ENCODE data around the gene FKBP10. TPM values are rescaled to one million over a fixed set of nuclear protein-coding genes. Genes with fewer than 3 reads are reported as not detected.

FKBP10 gene
- polyA plus RNA-seq, 1 experiment, result 487 TPM

DNA sequence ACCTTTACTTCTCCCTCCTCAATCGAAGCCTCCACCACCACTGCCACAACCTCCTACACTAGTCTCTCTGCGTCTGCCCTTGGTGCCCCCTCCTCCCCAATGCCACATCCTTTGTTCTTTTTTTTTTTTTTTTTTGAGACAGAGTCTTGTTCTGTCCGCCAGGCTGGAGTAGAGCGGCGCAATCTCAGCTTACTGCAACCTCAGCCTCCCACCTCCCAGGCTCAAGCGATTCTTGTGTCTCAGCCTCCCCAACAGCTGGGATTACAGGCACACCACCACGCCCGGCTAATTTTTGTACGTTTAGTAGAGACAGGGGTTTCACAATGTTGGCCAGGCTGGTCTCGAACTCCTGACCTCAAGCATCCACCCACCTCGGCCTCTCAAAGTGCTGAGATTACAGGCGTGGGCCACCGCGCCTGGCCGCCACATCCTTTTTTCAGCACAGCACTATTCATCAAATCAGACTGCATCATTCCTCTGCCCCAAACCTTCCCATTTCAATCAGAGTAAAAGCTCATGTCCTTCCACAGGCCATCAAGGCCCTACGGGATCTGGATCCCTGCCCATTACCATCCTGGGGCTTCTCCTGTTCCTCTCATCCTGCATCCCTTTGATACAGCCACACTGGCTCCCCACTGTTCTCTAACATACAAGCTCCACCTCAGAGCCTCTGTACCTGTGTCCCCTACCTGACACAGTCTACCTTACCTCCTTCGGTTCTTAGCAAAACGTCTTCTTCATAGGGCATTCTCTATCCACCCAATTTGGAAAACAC, 50.5 kb downstream of the FKBP10 start:
- CTCF ChIA-PET, result interaction anchor here (0.7 to 1.3 kb wide), 2 partner anchors 126 to 167 kb away, joined by 3 to 5 read pairs; no protein-coding TSS in a partner anchor
- Histone ChIP-seq H3K9me3 (ENCODE audit: control insufficient read depth, insufficient read depth, low read length) (no peaks in the 10 kb centered on the region; the same call in 1 of the 2 replicates), H3K4me3 (ENCODE audit: low read depth, low read length) (peak overlapping the region; percentile 94), H3K27me3 (ENCODE audit: control insufficient read depth, insufficient read depth, low read length) (no peaks in the 10 kb centered on the region), H3K27ac (ENCODE audit: low read depth, low read length) (no peak overlapping the region)
- DNase-seq (ENCODE audit: low read depth, low spot score), result no peak
- POLR2A ChIA-PET, result interaction anchor here (0.7 to 2.5 kb wide), 4 partner anchors 10 to 67 kb away, joined by 6 to 12 read pairs (median 7); partner anchors contain the start of genes ACLY and ODAD4
- TF ChIP-seq, protein P1, sequence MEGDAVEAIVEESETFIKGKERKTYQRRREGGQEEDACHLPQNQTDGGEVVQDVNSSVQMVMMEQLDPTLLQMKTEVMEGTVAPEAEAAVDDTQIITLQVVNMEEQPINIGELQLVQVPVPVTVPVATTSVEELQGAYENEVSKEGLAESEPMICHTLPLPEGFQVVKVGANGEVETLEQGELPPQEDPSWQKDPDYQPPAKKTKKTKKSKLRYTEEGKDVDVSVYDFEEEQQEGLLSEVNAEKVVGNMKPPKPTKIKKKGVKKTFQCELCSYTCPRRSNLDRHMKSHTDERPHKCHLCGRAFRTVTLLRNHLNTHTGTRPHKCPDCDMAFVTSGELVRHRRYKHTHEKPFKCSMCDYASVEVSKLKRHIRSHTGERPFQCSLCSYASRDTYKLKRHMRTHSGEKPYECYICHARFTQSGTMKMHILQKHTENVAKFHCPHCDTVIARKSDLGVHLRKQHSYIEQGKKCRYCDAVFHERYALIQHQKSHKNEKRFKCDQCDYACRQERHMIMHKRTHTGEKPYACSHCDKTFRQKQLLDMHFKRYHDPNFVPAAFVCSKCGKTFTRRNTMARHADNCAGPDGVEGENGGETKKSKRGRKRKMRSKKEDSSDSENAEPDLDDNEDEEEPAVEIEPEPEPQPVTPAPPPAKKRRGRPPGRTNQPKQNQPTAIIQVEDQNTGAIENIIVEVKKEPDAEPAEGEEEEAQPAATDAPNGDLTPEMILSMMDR (IDR thresholded peaks at IDR 0.05; ENCODE audit: low read depth, low read length), result no peak

DNA sequence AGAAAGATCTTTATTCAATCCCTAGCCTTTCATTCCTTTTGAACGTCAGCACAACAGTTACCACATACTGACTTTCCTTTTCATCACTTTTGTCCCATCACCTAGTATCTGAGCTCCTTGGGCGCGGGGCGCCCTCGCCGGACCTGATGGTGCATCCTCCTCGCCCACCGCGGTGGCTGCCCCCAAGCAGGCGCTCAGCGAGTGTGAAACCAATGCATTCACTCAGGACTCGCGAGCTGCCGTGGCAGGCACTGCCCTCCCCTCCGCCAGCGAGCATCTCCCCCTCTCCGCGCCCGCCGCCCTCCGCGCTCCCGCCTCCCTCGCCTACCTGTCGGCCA, 51.7 kb downstream of the FKBP10 start:
- no peak for DNase-seq (ENCODE audit: low read depth, low spot score)
- POLR2A ChIA-PET, result interaction anchor here (0.6 to 2.5 kb wide), 9 partner anchors 11 to 130 kb away, joined by 3 to 12 read pairs (median 4); partner anchors contain the start of genes ACLY, HAP1, ODAD4 and P3H4

GRCh38 chr17:41864836-41865595, 52.2 kb downstream of the FKBP10 start, which contains the start of gene KLHL11:
Gene KLHL11, minus strand, starts transcription at chr17:41865423. Its CDS starts 53 bp downstream, at chr17:41865370.
- peak within 1 kb of the TSS; percentile 75 for H3K27ac ChIP-seq (ENCODE audit: low read depth, low read length)
- no peaks in the 10 kb centered on the region; the same call in 1 of the 2 replicates for H3K9me3 ChIP-seq (ENCODE audit: control insufficient read depth, insufficient read depth, low read length)
- no peaks in the 10 kb centered on the region for H3K27me3 ChIP-seq (ENCODE audit: control insufficient read depth, insufficient read depth, low read length)
- H3K4me3 ChIP-seq (ENCODE audit: low read depth, low read length), result peak within 1 kb of the TSS; percentile 94
- ChIA-PET POLR2A (interaction anchor here (0.6 to 2.5 kb wide), 12 partner anchors 12 to 177 kb away, joined by 3 to 12 read pairs (median 4); partner anchors contain the start of genes ACLY, HAP1, ODAD4 and P3H4), CTCF (interaction anchor here (0.6 to 1.3 kb wide), 3 partner anchors 37 to 169 kb away, joined by 3 to 5 read pairs (median 3); partner anchors contain the start of gene JUP)
- DNase-seq (ENCODE audit: low read depth, low spot score), result peak; percentile 45
- TF ChIP-seq, protein P1 (IDR thresholded peaks at IDR 0.05; ENCODE audit: low read depth, low read length), result no peak

More for the DNA sequence above, 51.7 kb downstream of the FKBP10 start:
- Histone ChIP-seq H3K27me3 (ENCODE audit: control insufficient read depth, insufficient read depth, low read length) (no peaks in the 10 kb centered on the region), H3K27ac (ENCODE audit: low read depth, low read length) (peak overlapping the region; percentile 75), H3K4me3 (ENCODE audit: low read depth, low read length) (peak overlapping the region; percentile 94), H3K9me3 (ENCODE audit: control insufficient read depth, insufficient read depth, low read length) (no peaks in the 10 kb centered on the region; the same call in 1 of the 2 replicates)
- CTCF ChIA-PET, result interaction anchor here (0.9 to 1.3 kb wide), 2 partner anchors 78 to 168 kb away, joined by 3 to 5 read pairs; partner anchors contain the start of gene JUP
- TF ChIP-seq, protein P1 (IDR thresholded peaks at IDR 0.05; ENCODE audit: low read depth, low read length), result no peak

DNA sequence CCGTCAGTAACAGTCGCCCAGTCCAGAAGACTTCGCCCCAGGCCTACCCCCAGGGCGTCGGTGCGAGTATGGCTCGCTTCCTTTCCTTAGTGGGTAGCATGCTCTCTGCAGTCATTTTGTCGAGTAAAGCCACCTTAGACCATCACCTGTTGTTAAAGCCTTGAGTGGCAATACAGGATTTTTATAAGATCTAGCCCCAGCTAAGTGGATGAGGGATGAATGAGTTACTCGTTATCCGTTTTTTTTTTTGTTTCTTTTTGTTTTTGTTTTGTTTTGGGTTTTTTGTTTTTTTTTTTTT, 52.7 kb downstream of the FKBP10 start:
- ChIA-PET POLR2A (interaction anchor here (0.6 to 2.5 kb wide), 10 partner anchors 12 to 177 kb away, joined by 3 to 12 read pairs (median 4); partner anchors contain the start of genes ACLY, HAP1, ODAD4 and P3H4), CTCF (interaction anchor here (0.6 to 0.9 kb wide), 2 partner anchors 38 to 79 kb away, joined by 3 read pairs; partner anchors contain the start of gene JUP)
- TF ChIP-seq, protein P1 (IDR thresholded peaks at IDR 0.05; ENCODE audit: low read depth, low read length), result no peak
- DNase-seq (ENCODE audit: low read depth, low spot score), result no peak
- Histone ChIP-seq H3K4me3 (ENCODE audit: low read depth, low read length) (peak overlapping the region; percentile 46), H3K27me3 (ENCODE audit: control insufficient read depth, insufficient read depth, low read length) (no peaks in the 10 kb centered on the region), H3K9me3 (ENCODE audit: control insufficient read depth, insufficient read depth, low read length) (no peaks in the 10 kb centered on the region; the same call in 1 of the 2 replicates), H3K27ac (ENCODE audit: low read depth, low read length) (no peak overlapping the region)
